ENCODE measurements around the gene CATSPERE. TPM values are rescaled to one million over a fixed set of nuclear protein-coding genes. Genes with fewer than 3 reads are reported as not detected.

Gene CATSPERE
- total and polyA plus RNA-seq, 7 donors, result 0.15 to 0.60 (median 0.42) TPM

DNA sequence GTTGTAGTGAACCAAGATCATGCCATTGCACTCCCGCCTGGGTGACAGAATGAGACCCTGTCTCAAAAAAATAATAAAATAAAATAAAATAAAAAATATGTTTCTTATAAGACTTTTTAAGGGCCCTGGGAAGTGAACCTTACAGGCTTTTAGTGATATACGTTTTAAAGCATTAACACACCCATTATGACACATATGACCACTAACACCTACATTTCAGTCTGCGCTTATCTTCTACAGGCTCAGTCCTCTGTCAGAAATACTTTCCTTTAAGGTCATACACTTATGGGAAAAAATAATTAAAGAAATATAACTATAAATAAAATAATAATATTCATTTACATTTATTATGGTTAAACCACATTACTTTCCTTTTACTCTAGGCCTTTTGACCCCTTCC, 31.3 kb upstream of the CATSPERE start:
- ATAC-seq (no peak), DNase-seq (no peak)
- Histone ChIP-seq H3K27me3 (ENCODE audit: insufficient read depth in 3 of 3, low read length in 2 of 3) (no peaks in the 10 kb centered on the region), H3K4me1 (peaks cover 2% of the 10 kb centered on the region), H3K36me3 (ENCODE audit: insufficient read depth in 1 of 2, low read depth in 1 of 2) (peaks cover 0 to 48% of the 10 kb centered on the region in 2 donors), H3K9me3 (no peaks in the 10 kb centered on the region), H3K27ac (no peak overlapping the region), H3K4me3 (no peak overlapping the region)
- 78 to 98% (median 98%) methylated on average over 3 of the region's 3 CpGs for WGBS, 3 donors
- TF ChIP-seq, protein P1, sequence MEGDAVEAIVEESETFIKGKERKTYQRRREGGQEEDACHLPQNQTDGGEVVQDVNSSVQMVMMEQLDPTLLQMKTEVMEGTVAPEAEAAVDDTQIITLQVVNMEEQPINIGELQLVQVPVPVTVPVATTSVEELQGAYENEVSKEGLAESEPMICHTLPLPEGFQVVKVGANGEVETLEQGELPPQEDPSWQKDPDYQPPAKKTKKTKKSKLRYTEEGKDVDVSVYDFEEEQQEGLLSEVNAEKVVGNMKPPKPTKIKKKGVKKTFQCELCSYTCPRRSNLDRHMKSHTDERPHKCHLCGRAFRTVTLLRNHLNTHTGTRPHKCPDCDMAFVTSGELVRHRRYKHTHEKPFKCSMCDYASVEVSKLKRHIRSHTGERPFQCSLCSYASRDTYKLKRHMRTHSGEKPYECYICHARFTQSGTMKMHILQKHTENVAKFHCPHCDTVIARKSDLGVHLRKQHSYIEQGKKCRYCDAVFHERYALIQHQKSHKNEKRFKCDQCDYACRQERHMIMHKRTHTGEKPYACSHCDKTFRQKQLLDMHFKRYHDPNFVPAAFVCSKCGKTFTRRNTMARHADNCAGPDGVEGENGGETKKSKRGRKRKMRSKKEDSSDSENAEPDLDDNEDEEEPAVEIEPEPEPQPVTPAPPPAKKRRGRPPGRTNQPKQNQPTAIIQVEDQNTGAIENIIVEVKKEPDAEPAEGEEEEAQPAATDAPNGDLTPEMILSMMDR (IDR thresholded peaks at IDR 0.05), result no peak
- intact Hi-C loops (cut with DNase I), result no loop called here

DNA sequence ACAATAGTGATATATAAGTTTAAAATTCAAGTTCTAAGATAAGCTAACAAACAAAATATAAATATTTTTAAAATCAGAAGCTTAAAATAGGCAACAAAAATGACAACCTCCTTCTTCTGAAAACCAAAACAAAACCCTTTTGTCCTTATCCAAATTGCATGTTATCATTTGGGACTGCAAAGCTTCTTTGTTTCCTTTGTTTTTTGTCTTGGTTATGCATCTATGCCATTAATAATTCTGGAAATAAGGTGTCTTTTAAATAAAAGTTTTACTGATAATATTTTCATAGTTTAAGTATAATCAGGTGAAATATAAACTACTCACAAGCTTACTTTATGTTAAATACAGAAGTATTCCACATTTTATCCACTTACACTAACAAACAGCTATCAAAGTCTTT, 29.9 kb upstream of the CATSPERE start:
- Histone ChIP-seq H3K27me3 (ENCODE audit: insufficient read depth in 3 of 3, low read length in 2 of 3) (no peaks in the 10 kb centered on the region), H3K9me3 (no peaks in the 10 kb centered on the region), H3K27ac (no peak overlapping the region), H3K36me3 (ENCODE audit: insufficient read depth in 1 of 2, low read depth in 1 of 2) (peaks cover 2 to 55% of the 10 kb centered on the region in 2 donors), H3K4me3 (no peak overlapping the region), H3K4me1 (no peaks in the 10 kb centered on the region)
- TF ChIP-seq, protein P1 (IDR thresholded peaks at IDR 0.05), result no peak
- DNase-seq (no peak), ATAC-seq (no peak)
- intact Hi-C loops (cut with DNase I), result no loop called here

DNA sequence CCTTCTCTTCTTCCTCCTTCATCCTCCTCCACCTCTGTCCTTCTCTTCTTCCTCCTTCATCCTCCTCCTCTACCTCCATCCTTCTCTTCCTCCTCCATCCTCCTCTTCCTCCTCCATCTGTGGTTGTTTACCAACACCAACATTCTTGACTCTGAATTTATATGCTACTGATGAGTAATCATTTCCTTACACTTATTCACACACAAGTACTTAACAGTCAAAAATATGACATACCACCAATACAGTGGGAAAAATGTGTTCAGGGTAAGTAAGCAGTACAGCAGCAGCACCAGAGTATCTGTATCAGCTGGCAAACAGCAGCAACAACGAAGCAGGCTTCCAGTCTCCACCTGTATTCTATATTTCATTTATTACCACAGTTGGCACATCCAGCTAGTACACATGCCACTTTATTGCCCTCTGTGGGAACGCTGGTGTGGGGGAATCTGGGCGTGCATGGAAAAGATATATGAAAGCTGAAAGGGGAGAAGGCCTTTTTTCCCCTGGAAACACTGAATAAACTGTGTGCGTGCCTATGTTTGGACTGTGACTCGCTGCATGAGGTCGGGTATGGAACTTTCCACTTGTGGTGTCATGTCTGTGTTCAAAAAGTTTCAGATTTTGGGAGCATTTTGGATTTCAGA, 25.4 kb upstream of the CATSPERE start:
- intact Hi-C loops (cut with DNase I), result no loop called here
- Histone ChIP-seq H3K4me3 (no peak overlapping the region), H3K4me1 (no peaks in the 10 kb centered on the region), H3K9me3 (no peaks in the 10 kb centered on the region), H3K27ac (no peak overlapping the region), H3K36me3 (ENCODE audit: insufficient read depth in 1 of 2, low read depth in 1 of 2) (peaks cover 2 to 52% of the 10 kb centered on the region in 2 donors), H3K27me3 (ENCODE audit: insufficient read depth in 3 of 3, low read length in 2 of 3) (no peaks in the 10 kb centered on the region)
- ATAC-seq (no peak), DNase-seq (no peak)
- TF ChIP-seq, protein P1 (IDR thresholded peaks at IDR 0.05), result no peak
- WGBS, 3 donors, result 67 to 70% (median 69%) methylated on average over 6 of the region's 6 CpGs

DNA sequence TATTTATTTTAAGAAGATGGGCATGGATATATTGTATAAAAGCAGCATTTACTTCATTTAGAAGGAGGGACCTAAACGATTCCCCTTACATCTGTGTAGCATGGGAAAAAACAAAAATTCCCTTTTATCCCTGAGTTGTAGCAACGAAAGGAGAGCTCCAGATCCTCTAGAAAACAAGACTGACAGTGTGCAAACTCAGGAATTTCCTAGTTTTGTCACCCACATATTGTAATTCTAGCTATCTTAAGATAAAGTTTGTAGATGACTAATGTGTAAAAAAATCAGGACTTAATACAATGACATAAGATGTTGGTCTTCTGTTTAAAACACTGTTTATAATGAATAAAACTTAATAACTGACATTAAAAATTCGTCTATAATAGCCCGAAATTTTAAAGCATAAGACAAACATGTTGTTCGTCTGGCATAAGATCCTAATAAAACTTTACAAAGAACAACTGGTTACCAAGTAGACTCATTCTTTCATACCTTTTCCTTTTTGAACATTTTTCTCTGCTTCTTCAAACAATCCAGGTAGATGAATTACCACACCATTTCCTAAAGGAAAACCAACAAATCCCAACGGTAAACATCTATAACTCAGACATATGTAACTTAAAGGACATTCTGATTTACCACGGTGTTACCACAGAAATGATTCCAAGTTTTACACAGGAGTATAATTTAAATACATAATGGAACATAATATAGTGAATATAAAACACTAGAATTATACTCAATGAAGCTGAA, 24.6 kb upstream of the CATSPERE start:
- TF ChIP-seq, protein P1 (IDR thresholded peaks at IDR 0.05), result no peak
- peaks cover 2 to 44% of the 10 kb centered on the region in 2 donors for H3K36me3 ChIP-seq (ENCODE audit: insufficient read depth in 1 of 2, low read depth in 1 of 2)
- DNase-seq (no peak), ATAC-seq (no peak)
- no peaks in the 10 kb centered on the region for H3K4me1 ChIP-seq
- no peak overlapping the region for H3K27ac ChIP-seq
- no peaks in the 10 kb centered on the region for H3K9me3 ChIP-seq
- 81 to 85% (median 83%) methylated on average over 7 of the region's 7 CpGs for WGBS, 3 donors
- intact Hi-C loops (cut with DNase I), result no loop called here
- no peak overlapping the region for H3K4me3 ChIP-seq
- no peaks in the 10 kb centered on the region for H3K27me3 ChIP-seq (ENCODE audit: insufficient read depth in 3 of 3, low read length in 2 of 3)

Data from psoas muscle (tissue), 8 donors.